Stimulated activated naive CD8-positive, alpha-beta T cell treated with anti-CD3 and anti-CD28 coated beads, Interleukin-15, amount 100 ng/mL, for 72 hours (primary cell): Measurements from ENCODE around the gene GATA5.
"Not testable (repeated sequence)": the region's sequence is repeated elsewhere in the genome, so short reads cannot be mapped to it uniquely, and the experiment has no call there.

Experiments used
- ATAC-seq: fragments of 150-1000 bp; cut with Tn5 transposase; 2 replicates; pipeline ENCODE4 v1.10.0; 2021; ENCODE audit warnings: mild to moderate bottlenecking, moderate library complexity
- DNase-seq, 2 donors: peaks; one replicate each; pipeline ENCODE4 v3.0.0; 2021 to 2022
- H3K27ac Mint-ChIP-seq, 2 donors: one replicate each; pipeline ENCODE4 v1.8.0; 2022; ENCODE audit warnings: mild to moderate bottlenecking in 2 of 2, mixed read lengths in 2 of 2, moderate library complexity in 2 of 2
- H3K27me3 Mint-ChIP-seq: one replicate; pipeline ENCODE4 v1.8.0; 2022; ENCODE audit warnings: mixed read lengths
- H3K4me1 Mint-ChIP-seq: one replicate; pipeline ENCODE4 v1.8.0; 2022; ENCODE audit warnings: mild to moderate bottlenecking, mixed read lengths
- H3K4me3 Mint-ChIP-seq, 2 donors: one replicate each; pipeline ENCODE4 v1.8.0; 2022; ENCODE audit warnings: mild to moderate bottlenecking in 2 of 2, mixed read lengths in 2 of 2, moderate library complexity in 1 of 2
- H3K9me3 Mint-ChIP-seq, 2 donors: one replicate each; pipeline ENCODE4 v1.8.0; 2022; ENCODE audit warnings: mixed read lengths in 2 of 2

Gene GATA5

GRCh38 chr20:62428396-62429295, 47.1 kb downstream of the GATA5 start:
- Mint-ChIP-seq H3K4me3 (no peak overlapping the region), H3K27me3 (peaks cover 40% of the 10 kb centered on the region)

GRCh38 chr20:62428002-62428372, 47.8 kb downstream of the GATA5 start:
- Mint-ChIP-seq H3K9me3 (no peaks in the 10 kb centered on the region), H3K4me3 (no peak overlapping the region), H3K27ac (no peak overlapping the region), H3K4me1 (no peaks in the 10 kb centered on the region), H3K27me3 (peaks cover 33% of the 10 kb centered on the region)
- DNase-seq (no peak), ATAC-seq (no peak)

More at GRCh38 chr20:62428396-62429295, 47.1 kb downstream of the GATA5 start:
- ATAC-seq (no peak), DNase-seq (no peak)
- H3K4me1 Mint-ChIP-seq: no peaks in the 10 kb centered on the region
- no peak overlapping the region for H3K27ac Mint-ChIP-seq
- no peaks in the 10 kb centered on the region for H3K9me3 Mint-ChIP-seq

- DNase-seq (no peak), ATAC-seq (no peak)
- Mint-ChIP-seq H3K27ac (no peak within 1 kb of the TSS), H3K9me3 (no peaks in the 10 kb centered on the region), H3K4me1 (no peaks in the 10 kb centered on the region), H3K4me3 (no peak within 1 kb of the TSS), H3K27me3 (peaks cover 28% of the 10 kb centered on the region)
These were observed 48.4 kb downstream of the GATA5 start, which contains the start of gene RBBP8NL for GRCh38 chr20:62427172-62428001. Gene RBBP8NL, minus strand, starts transcription at chr20:62427539. Its CDS starts 7,892 bp downstream, at chr20:62419647.

- no peak overlapping the region for H3K27ac Mint-ChIP-seq
- H3K4me1 Mint-ChIP-seq: no peaks in the 10 kb centered on the region
- no peaks in the 10 kb centered on the region for H3K9me3 Mint-ChIP-seq
- peaks cover 28% of the 10 kb centered on the region for H3K27me3 Mint-ChIP-seq
- no peak for ATAC-seq
- no peak for DNase-seq
- H3K4me3 Mint-ChIP-seq: no peak overlapping the region
These were observed 49.1 kb downstream of the GATA5 start for GRCh38 chr20:62426699-62427131.

GRCh38 chr20:62426059-62426348, 49.8 kb downstream of the GATA5 start:
- H3K27me3 Mint-ChIP-seq: peaks cover 28% of the 10 kb centered on the region
- H3K4me1 Mint-ChIP-seq, H3K9me3 Mint-ChIP-seq, H3K4me3 Mint-ChIP-seq, H3K27ac Mint-ChIP-seq, DNase-seq, ATAC-seq: not testable (repeated sequence)

- no peak for DNase-seq
- Mint-ChIP-seq H3K9me3 (no peaks in the 10 kb centered on the region), H3K4me1 (no peaks in the 10 kb centered on the region), H3K27me3 (peaks cover 28% of the 10 kb centered on the region), H3K27ac (no peak overlapping the region), H3K4me3 (no peak overlapping the region)
- ATAC-seq: no peak
These were observed 50.3 kb downstream of the GATA5 start for GRCh38 chr20:62425281-62426058.

- no peak overlapping the region for H3K27ac Mint-ChIP-seq
- DNase-seq: no peak
- no peaks in the 10 kb centered on the region for H3K4me1 Mint-ChIP-seq
- H3K9me3 Mint-ChIP-seq: no peaks in the 10 kb centered on the region
- peaks cover 27% of the 10 kb centered on the region for H3K27me3 Mint-ChIP-seq
- no peak overlapping the region for H3K4me3 Mint-ChIP-seq
- no peak for ATAC-seq
These were observed 51.3 kb downstream of the GATA5 start for GRCh38 chr20:62424249-62425107.

GRCh38 chr20:62423326-62423706, 52.5 kb downstream of the GATA5 start:
- H3K4me1 Mint-ChIP-seq: no peaks in the 10 kb centered on the region
- H3K27ac Mint-ChIP-seq: no peak overlapping the region
- H3K9me3 Mint-ChIP-seq: no peaks in the 10 kb centered on the region
- no peak overlapping the region for H3K4me3 Mint-ChIP-seq
- H3K27me3 Mint-ChIP-seq: peaks cover 16% of the 10 kb centered on the region
- DNase-seq: no peak
- ATAC-seq: no peak

GRCh38 chr20:62422636-62423325, 53.0 kb downstream of the GATA5 start:
- Mint-ChIP-seq H3K4me1 (no peaks in the 10 kb centered on the region), H3K9me3 (no peaks in the 10 kb centered on the region), H3K27me3 (peaks cover 16% of the 10 kb centered on the region), H3K27ac (peak overlapping the region in 1 of 2 donors; percentile 54), H3K4me3 (no peak overlapping the region)
- DNase-seq (no peak), ATAC-seq (peak; percentile 29)

GRCh38 chr20:62421716-62421990, 54.1 kb downstream of the GATA5 start:
- Mint-ChIP-seq H3K4me3 (no peak overlapping the region), H3K27ac (no peak overlapping the region), H3K9me3 (no peaks in the 10 kb centered on the region), H3K27me3 (peaks cover 9% of the 10 kb centered on the region), H3K4me1 (no peaks in the 10 kb centered on the region)
- DNase-seq: no peak
- no peak for ATAC-seq

GRCh38 chr20:62420846-62421715, 54.7 kb downstream of the GATA5 start:
- no peak for DNase-seq
- Mint-ChIP-seq H3K27ac (no peak overlapping the region), H3K9me3 (no peaks in the 10 kb centered on the region), H3K27me3 (peaks cover 8% of the 10 kb centered on the region), H3K4me3 (no peak overlapping the region), H3K4me1 (no peaks in the 10 kb centered on the region)
- no peak for ATAC-seq

GRCh38 chr20:62419759-62420158, 56.0 kb downstream of the GATA5 start:
- DNase-seq: no peak
- Mint-ChIP-seq H3K27me3 (peaks cover 4% of the 10 kb centered on the region), H3K27ac (no peak overlapping the region), H3K9me3 (no peaks in the 10 kb centered on the region), H3K4me3 (no peak overlapping the region), H3K4me1 (no peaks in the 10 kb centered on the region)
- no peak for ATAC-seq

GRCh38 chr20:62418709-62419487, 56.9 kb downstream of the GATA5 start:
- peak overlapping the region in 1 of 2 donors; percentile 44 for H3K27ac Mint-ChIP-seq
- ATAC-seq (no peak), DNase-seq (no peak)
- no peaks in the 10 kb centered on the region for H3K4me1 Mint-ChIP-seq
- no peak overlapping the region for H3K4me3 Mint-ChIP-seq
- no peaks in the 10 kb centered on the region for H3K9me3 Mint-ChIP-seq
- H3K27me3 Mint-ChIP-seq: no peaks in the 10 kb centered on the region
